ENCODE results near the gene BSG. TPM values are rescaled to one million over a fixed set of nuclear protein-coding genes. Genes with fewer than 3 reads are reported as not detected.

Gene BSG
- 191 and 207 TPM in 2 replicates for total RNA-seq

DNA sequence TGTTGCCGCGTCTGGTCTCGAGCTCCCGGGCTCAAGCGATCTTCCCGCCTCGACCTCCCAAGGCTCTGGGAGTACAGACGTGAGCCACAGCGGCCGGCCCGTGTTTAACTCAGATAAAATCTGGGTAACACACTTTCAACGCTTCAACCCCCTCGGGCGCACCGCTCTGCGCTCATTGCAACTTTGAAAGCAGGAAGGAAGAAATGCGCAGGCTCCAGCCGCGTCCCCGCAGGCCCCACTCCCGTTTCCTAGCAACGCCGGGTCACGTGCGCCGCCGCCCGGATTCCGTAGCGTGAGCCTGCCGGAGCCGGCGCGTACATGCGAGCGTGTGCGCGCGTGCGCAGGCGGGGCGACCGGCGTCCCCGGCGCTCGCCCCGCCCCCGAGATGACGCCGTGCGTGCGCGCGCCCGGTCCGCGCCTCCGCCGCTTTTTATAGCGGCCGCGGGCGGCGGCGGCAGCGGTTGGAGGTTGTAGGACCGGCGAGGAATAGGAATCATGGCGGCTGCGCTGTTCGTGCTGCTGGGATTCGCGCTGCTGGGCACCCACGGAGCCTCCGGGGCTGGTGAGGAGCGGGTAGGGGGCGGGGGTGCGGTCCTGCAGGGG, at the start of gene BSG:
Gene BSG (plus strand): TSS at position 457 of the 603 bp plus-strand sequence. CDS start 39 bp downstream, at position 496.
- TF ChIP-seq, protein P1, sequence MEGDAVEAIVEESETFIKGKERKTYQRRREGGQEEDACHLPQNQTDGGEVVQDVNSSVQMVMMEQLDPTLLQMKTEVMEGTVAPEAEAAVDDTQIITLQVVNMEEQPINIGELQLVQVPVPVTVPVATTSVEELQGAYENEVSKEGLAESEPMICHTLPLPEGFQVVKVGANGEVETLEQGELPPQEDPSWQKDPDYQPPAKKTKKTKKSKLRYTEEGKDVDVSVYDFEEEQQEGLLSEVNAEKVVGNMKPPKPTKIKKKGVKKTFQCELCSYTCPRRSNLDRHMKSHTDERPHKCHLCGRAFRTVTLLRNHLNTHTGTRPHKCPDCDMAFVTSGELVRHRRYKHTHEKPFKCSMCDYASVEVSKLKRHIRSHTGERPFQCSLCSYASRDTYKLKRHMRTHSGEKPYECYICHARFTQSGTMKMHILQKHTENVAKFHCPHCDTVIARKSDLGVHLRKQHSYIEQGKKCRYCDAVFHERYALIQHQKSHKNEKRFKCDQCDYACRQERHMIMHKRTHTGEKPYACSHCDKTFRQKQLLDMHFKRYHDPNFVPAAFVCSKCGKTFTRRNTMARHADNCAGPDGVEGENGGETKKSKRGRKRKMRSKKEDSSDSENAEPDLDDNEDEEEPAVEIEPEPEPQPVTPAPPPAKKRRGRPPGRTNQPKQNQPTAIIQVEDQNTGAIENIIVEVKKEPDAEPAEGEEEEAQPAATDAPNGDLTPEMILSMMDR (IDR thresholded peaks at IDR 0.05; ENCODE audit: insufficient read depth, low read depth, low read length): no peak
- DNase-seq (ENCODE audit: low read depth): peak; percentile 99
- peak within 1 kb of the TSS; percentile 97 for H3K4me3 ChIP-seq (ENCODE audit: low read depth, low read length)

DNA sequence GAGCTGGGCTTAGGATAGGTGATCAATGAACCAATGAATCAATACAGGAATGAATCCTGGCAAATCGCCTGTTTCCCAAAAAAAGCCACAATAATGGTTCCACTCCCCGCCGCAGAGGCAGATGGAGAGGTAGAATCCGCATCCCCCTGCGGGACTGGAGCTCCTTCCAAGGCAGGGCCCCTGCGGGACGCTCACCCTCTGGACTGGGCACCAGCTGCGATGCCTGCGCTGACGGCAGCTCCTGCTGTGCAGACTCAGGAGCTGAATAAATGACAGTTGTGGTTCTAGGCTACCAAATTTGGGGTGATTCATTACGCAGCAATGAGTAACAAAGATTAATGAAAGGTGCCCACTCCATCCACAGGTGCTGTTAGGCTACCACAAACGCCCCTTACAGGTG, 49.7 kb upstream of the BSG start:
- peak overlapping the region; percentile 32 for H3K4me3 ChIP-seq (ENCODE audit: low read depth, low read length)
- no peak for DNase-seq (ENCODE audit: low read depth)
- TF ChIP-seq, protein P1 (IDR thresholded peaks at IDR 0.05; ENCODE audit: insufficient read depth, low read depth, low read length): no peak

DNA sequence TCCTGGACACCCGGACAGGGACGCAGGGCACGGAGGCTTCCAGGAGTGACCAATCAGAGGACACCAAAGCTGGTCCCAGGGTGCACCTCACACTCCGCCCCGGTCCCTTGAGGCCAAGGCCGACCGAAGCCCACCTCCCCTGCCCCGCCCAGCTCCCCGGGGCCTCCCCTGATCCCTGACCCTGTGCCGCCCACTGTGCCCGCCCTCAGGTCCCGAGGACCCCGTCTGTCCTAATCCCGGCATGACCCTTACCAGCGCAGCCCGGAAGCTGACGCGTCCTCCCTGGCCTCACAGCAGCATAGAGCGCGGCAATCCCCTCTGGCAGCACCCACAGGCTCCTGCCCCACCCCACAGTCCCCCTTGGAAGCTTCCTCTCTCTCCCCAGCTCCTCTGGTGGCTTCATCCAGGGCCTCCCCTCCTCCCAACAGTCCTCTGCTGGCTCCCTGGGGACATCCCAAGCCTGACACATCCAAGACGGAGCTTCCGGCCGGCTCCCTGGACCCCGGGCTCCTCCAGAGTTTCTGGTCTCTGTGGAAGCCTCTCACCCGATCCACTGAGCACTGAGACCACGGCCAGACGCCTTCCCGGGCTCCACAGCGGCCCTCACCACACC, 48.2 kb upstream of the BSG start:
- peak overlapping the region; percentile 29 for H3K4me3 ChIP-seq (ENCODE audit: low read depth, low read length)
- peak; percentile 68 for DNase-seq (ENCODE audit: low read depth)
- TF ChIP-seq, protein P1 (IDR thresholded peaks at IDR 0.05; ENCODE audit: insufficient read depth, low read depth, low read length): no peak

DNA sequence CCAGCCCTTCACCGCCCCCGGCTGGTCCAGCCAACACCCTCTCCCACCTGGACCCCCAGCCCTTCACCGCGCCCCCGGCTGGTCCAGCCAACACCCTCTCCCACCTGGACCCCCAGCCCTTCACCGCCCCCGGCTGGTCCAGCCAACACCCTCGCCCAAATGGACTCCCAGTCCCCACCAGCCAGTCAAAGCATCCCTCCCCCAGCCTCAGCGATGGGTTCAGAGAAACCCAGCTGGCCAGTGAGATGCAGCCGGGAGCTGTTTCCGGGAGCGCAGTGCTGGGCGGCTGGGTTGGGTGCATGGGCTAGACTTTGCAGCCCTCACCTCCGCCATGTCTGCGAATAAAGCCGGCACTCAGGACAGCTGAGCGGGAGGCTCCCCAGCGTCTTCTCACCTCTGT, 47.4 kb upstream of the BSG start:
- TF ChIP-seq, protein P1 (IDR thresholded peaks at IDR 0.05; ENCODE audit: insufficient read depth, low read depth, low read length): no peak
- H3K4me3 ChIP-seq (ENCODE audit: low read depth, low read length): no peak overlapping the region
- DNase-seq (ENCODE audit: low read depth): no peak

DNA sequence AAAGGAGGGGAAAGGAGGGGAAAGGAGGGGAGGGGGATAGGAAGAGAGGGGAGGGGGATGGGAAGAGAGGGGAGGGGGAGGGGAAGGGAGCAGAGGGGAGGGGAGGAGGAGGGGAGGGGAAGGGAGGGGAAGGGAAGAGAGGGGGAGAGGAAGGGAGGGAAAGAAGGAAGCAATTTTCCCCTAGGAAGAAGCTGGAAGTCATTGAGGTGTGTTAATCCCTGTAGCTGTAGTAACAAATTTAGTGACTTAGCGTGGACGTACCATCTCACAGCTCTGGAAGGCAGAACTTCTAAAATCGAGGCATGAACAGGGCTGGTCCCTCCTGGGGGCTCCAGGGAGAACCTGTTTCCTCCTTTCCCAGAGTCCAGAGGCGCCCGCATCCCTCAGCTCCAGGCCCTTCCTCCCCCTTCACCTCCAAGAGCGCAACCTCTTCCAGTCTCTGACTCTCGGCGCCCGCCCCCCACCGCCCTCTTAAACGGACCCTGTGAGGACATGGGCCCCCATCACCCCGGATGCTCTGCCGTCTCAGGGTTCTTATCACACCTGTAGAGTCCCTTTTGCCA, 46.5 kb upstream of the BSG start:
- no peak for DNase-seq (ENCODE audit: low read depth)
- no peak overlapping the region for H3K4me3 ChIP-seq (ENCODE audit: low read depth, low read length)

DNA sequence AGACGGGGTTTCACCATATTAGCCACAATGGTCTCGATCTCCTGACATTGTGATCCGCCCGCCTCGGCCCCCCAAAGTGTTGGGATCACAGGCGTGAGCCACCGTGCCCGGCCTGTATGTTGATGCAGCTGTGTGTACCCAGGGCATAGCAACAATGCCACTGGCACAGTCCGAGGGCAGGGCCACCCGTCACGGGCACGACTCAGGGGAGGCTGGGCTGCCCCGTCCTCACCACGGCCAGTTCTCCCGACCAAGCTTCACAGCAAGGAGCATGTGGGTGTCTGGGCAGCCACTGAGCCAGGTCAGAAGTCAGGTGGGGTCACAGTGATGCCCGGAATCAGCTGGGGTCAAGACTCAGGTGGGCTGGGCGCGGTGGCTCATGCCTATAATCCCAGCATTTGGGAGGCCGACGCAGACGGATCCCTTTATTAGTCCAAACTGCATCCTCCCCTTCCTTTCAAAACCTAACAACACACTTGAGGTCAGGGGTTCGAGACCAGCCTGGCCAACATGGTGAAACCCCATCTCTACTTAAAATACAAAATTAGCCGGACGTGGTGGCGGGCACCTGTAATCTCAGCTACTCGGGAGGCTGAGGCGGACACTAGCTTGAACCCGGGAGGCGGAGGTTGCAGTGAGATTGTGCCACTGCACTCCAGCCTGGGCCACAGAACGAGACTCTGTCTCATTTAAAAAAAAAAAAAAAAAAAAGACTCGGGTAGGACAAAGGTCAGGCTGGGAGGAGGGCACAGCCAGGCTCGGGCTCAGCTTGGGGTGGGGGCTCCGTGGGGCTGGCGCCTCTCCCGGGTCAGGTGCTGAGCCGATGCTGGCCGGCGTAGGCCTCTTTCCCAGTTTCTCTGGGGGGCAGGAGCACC, 42.0 kb upstream of the BSG start:
- DNase-seq (ENCODE audit: low read depth): no peak
- TF ChIP-seq, protein P1 (IDR thresholded peaks at IDR 0.05; ENCODE audit: insufficient read depth, low read depth, low read length): no peak

More for the DNA sequence above, 46.5 kb upstream of the BSG start:
- TF ChIP-seq, protein P1 (IDR thresholded peaks at IDR 0.05; ENCODE audit: insufficient read depth, low read depth, low read length): no peak

More for the DNA sequence above, 42.0 kb upstream of the BSG start:
- peak overlapping the region; percentile 72 for H3K4me3 ChIP-seq (ENCODE audit: low read depth, low read length)
